CD14-positive monocyte (primary cell): Measurements from ENCODE around the gene SOX14. TPM values are rescaled to one million over a fixed set of nuclear protein-coding genes. Genes with fewer than 3 reads are reported as not detected.

Experiments used
- DNase-seq, 3 donors: peaks; one replicate each; pipeline ENCODE4 v3.0.0-alpha.2; 2011 to 2022
- H2AFZ ChIP-seq: 2 replicates; pipeline ENCODE4 v1.6.0; 2012; ENCODE audit warnings: mild to moderate bottlenecking, low read depth, low read length, inconsistent platforms; ENCODE audit not compliant: insufficient read depth, poor library complexity, severe bottlenecking
- H3K27ac ChIP-seq, 2 donors: 1 replicate in 1 of 2; 2 replicates in 1 of 2; pipeline ENCODE4 v1.5.1; 2012 to 2013; ENCODE audit warnings: low read length in 2 of 2, control low read depth in 1 of 2, inconsistent platforms in 1 of 2, low read depth in 1 of 2, mild to moderate bottlenecking in 1 of 2
- H3K27me3 ChIP-seq, 2 donors: one replicate each; pipeline versions ENCODE4 v1.6.0 to v1.6.1; 2011 to 2013; ENCODE audit warnings: low read length in 2 of 2; ENCODE audit not compliant: control insufficient read depth in 2 of 2, insufficient read depth in 2 of 2
- H3K36me3 ChIP-seq, 2 donors: replicated peaks in 1 of 2; 1 replicate in 1 of 2; 2 replicates in 1 of 2; pipeline versions ENCODE4 v1.5.1 to v1.6.1; 2012 to 2013; ENCODE audit warnings: low read length in 2 of 2, control low read depth in 1 of 2, inconsistent platforms in 1 of 2, mild to moderate bottlenecking in 1 of 2; ENCODE audit not compliant: insufficient read depth in 2 of 2, control insufficient read depth in 1 of 2
- H3K4me1 ChIP-seq, 2 donors: 1 replicate in 1 of 2; 2 replicates in 1 of 2; pipeline versions ENCODE4 v1.5.1 to v1.6.1; 2012 to 2013; ENCODE audit warnings: low read length in 2 of 2, control low read depth in 1 of 2, inconsistent platforms in 1 of 2, mild to moderate bottlenecking in 1 of 2, moderate library complexity in 1 of 2; ENCODE audit not compliant: insufficient read depth in 2 of 2, control insufficient read depth in 1 of 2
- H3K4me2 ChIP-seq: replicated peaks from 2 replicates; pipeline ENCODE3; 2012; ENCODE audit warnings: low read length, moderate library complexity, mild to moderate bottlenecking; ENCODE audit not compliant: poor library complexity, severe bottlenecking; ENCODE audit errors: extremely low read depth
- H3K4me3 ChIP-seq, 3 experiments: fragments of 200-600 bp in 1 of 3; sonication (generic) in 1 of 3; replicated peaks in 1 of 3; 1 replicate in 2 of 3; 2 replicates in 1 of 3; pipeline ENCODE4 v1.5.1; 2011 to 2013; ENCODE audit warnings: low read length in 3 of 3, mild to moderate bottlenecking in 3 of 3, control low read depth in 2 of 3, low read depth in 2 of 3, inconsistent platforms in 1 of 3, moderate library complexity in 1 of 3
- H3K79me2 ChIP-seq: 2 replicates; pipeline ENCODE4 v1.6.0; 2012; ENCODE audit warnings: mild to moderate bottlenecking, control low read depth, inconsistent platforms, low read length, moderate library complexity; ENCODE audit not compliant: insufficient read depth
- H3K9ac ChIP-seq: 2 replicates; pipeline ENCODE4 v1.6.0; 2017; ENCODE audit warnings: low read length, mild to moderate bottlenecking; ENCODE audit not compliant: insufficient read depth, poor library complexity, severe bottlenecking
- H3K9me3 ChIP-seq, 2 donors: replicated peaks in 1 of 2; 1 replicate in 1 of 2; 2 replicates in 1 of 2; pipeline versions ENCODE4 v1.5.1 to v1.6.1; 2012 to 2013; ENCODE audit warnings: low read length in 2 of 2, control low read depth in 1 of 2; ENCODE audit not compliant: control insufficient read depth in 1 of 2, insufficient read depth in 1 of 2
- H4K20me1 ChIP-seq: 2 replicates; pipeline ENCODE4 v1.6.0; 2012; ENCODE audit warnings: mild to moderate bottlenecking, low read length, control low read depth, moderate library complexity; ENCODE audit not compliant: insufficient read depth
- H3K27ac Mint-ChIP-seq, 7 donors: one replicate each; pipeline ENCODE4 v1.8.0; 2020; ENCODE audit warnings: mild to moderate bottlenecking in 7 of 7, mixed read lengths in 7 of 7, moderate library complexity in 6 of 7, inconsistent platforms in 2 of 7
- H3K27me3 Mint-ChIP-seq, 3 donors: one replicate each; pipeline ENCODE4 v1.8.0; 2021 to 2022; ENCODE audit warnings: low read depth in 3 of 3, mild to moderate bottlenecking in 3 of 3, mixed read lengths in 3 of 3, moderate library complexity in 3 of 3, inconsistent platforms in 1 of 3
- H3K36me3 Mint-ChIP-seq, 2 donors: one replicate each; pipeline ENCODE4 v1.8.0; 2020; ENCODE audit warnings: mixed read lengths in 2 of 2, inconsistent platforms in 1 of 2, mild to moderate bottlenecking in 1 of 2
- H3K4me1 Mint-ChIP-seq: one replicate; pipeline ENCODE4 v1.8.0; 2020; ENCODE audit warnings: mild to moderate bottlenecking, mixed read lengths
- H3K4me3 Mint-ChIP-seq, 2 donors: one replicate each; pipeline ENCODE4 v1.8.0; 2020; ENCODE audit warnings: mild to moderate bottlenecking in 2 of 2, mixed read lengths in 2 of 2, moderate library complexity in 1 of 2
- H3K9me3 Mint-ChIP-seq, 7 donors: one replicate each; pipeline ENCODE4 v1.8.0; 2020 to 2022; ENCODE audit warnings: mixed read lengths in 7 of 7, mild to moderate bottlenecking in 6 of 7, moderate library complexity in 6 of 7, inconsistent platforms in 2 of 7
- CTCF ChIP-seq: fragments of 200-600 bp; IDR thresholded peaks from one replicate; pipeline ENCODE4 v1.8.0; 2022; ENCODE audit warnings: antibody characterized with exemption, mild to moderate bottlenecking
- WGBS: methylation state at CpG from one replicate; pipeline ENCODE4 v1.1.5; 2013; ENCODE audit warnings: missing lambda C conversion rate; ENCODE audit not compliant: insufficient coverage; 5-methylcytosine and 5-hydroxymethylcytosine counted together
- intact Hi-C, 2 donors: fragments of 100-400 bp; cut with micrococcal nuclease; formaldehyde crosslinking; loops; one replicate each; pipeline versions ENCODE4 v1.15.0 to v1.15.1; 2023
- polyA plus RNA-seq, 3 donors: library from polyadenylated mRNA; depleted of rRNA in 1 of 3; unstranded in 2 of 3; stranded (reverse) in 1 of 3; fragments of 300-500 nt in 2 of 3; fragments of >200 nt in 1 of 3; fragmentation: Illumina TruSeq in 2 of 3; gene quantifications; 1 replicate in 2 of 3; 2 replicates in 1 of 3; pipeline ENCODE4 v1.2.3, GENCODE V29; 2012 to 2021

The SOX14 gene
- polyA plus RNA-seq, 3 donors, result not detected

GRCh38 chr3:137778941-137779340, 14.8 kb downstream of the SOX14 start:
- H4K20me1 ChIP-seq, result no peaks in the 10 kb centered on the region
- no peak overlapping the region for H3K9ac ChIP-seq
- H3K4me3 ChIP-seq, result no peak overlapping the region
- H3K4me3 Mint-ChIP-seq, result no peak overlapping the region
- H3K27me3 Mint-ChIP-seq, result peaks cover 14 to 43% (median 32%) of the 10 kb centered on the region in 3 donors
- no peak overlapping the region for H3K27ac ChIP-seq
- TF ChIP-seq CTCF, result no peak
- no peaks in the 10 kb centered on the region for H3K4me1 ChIP-seq
- no peak for DNase-seq
- intact Hi-C loops, result no loop called here
- no peak overlapping the region for H2AFZ ChIP-seq
- no peaks in the 10 kb centered on the region for H3K9me3 ChIP-seq
- WGBS, result 50% methylated on average over 1 of the region's 2 CpGs
- H3K36me3 ChIP-seq, result no peaks in the 10 kb centered on the region
- H3K4me1 Mint-ChIP-seq, result no peaks in the 10 kb centered on the region
- H3K9me3 Mint-ChIP-seq, result peaks cover 0 to 4% (median 1%) of the 10 kb centered on the region in 7 donors
- no peak overlapping the region for H3K4me2 ChIP-seq
- H3K36me3 Mint-ChIP-seq, result no peaks in the 10 kb centered on the region
- no peaks in the 10 kb centered on the region for H3K79me2 ChIP-seq
- no peak overlapping the region for H3K27ac Mint-ChIP-seq
- peaks cover 19 to 36% of the 10 kb centered on the region in 2 donors for H3K27me3 ChIP-seq

- WGBS, result 82% methylated on average over 4 of the region's 6 CpGs
- Mint-ChIP-seq H3K27ac (no peak overlapping the region), H3K27me3 (peaks cover 5 to 17% (median 5%) of the 10 kb centered on the region in 3 donors), H3K4me3 (no peak overlapping the region), H3K36me3 (no peaks in the 10 kb centered on the region), H3K4me1 (no peaks in the 10 kb centered on the region), H3K9me3 (peaks cover 0 to 1% (median 0%) of the 10 kb centered on the region in 7 donors)
- Histone ChIP-seq H3K4me3 (no peak overlapping the region), H3K9ac (no peak overlapping the region), H4K20me1 (no peaks in the 10 kb centered on the region), H3K36me3 (no peaks in the 10 kb centered on the region), H3K27ac (no peak overlapping the region), H3K4me2 (no peak overlapping the region), H3K9me3 (no peaks in the 10 kb centered on the region), H2AFZ (no peak overlapping the region), H3K79me2 (no peaks in the 10 kb centered on the region), H3K4me1 (no peaks in the 10 kb centered on the region), H3K27me3 (peaks cover 2 to 8% of the 10 kb centered on the region in 2 donors)
- intact Hi-C loops, result no loop called here
- DNase-seq, result no peak
- no peak for TF ChIP-seq CTCF
These were observed 23.4 kb downstream of the SOX14 start for GRCh38 chr3:137787529-137787928.
